HCT116 (cell line): ENCODE measurements around the gene RARB.

Experiments used
- REST ChIP-seq: IDR thresholded peaks from 2 replicates; pipeline ENCODE4 v1.6.1; 2012; ENCODE audit warnings: low read depth
- TF ChIP-seq, protein P1 (sequence below), 3 experiments: fragments of 200-600 bp in 1 of 3; sonication (generic) in 1 of 3; IDR thresholded peaks in 2 of 3; conservative IDR thresholded peaks in 1 of 3; 2 replicates each; pipeline ENCODE4 v1.5.1; 2012 to 2017; ENCODE audit warnings: low read depth in 2 of 3, low read length in 2 of 3, antibody characterized with exemption in 1 of 3, borderline replicate concordance in 1 of 3, control low read depth in 1 of 3, mild to moderate bottlenecking in 1 of 3, mixed read lengths in 1 of 3, mixed run types in 1 of 3, moderate library complexity in 1 of 3; ENCODE audit not compliant: insufficient read depth in 1 of 3

- TF ChIP-seq, protein P1, sequence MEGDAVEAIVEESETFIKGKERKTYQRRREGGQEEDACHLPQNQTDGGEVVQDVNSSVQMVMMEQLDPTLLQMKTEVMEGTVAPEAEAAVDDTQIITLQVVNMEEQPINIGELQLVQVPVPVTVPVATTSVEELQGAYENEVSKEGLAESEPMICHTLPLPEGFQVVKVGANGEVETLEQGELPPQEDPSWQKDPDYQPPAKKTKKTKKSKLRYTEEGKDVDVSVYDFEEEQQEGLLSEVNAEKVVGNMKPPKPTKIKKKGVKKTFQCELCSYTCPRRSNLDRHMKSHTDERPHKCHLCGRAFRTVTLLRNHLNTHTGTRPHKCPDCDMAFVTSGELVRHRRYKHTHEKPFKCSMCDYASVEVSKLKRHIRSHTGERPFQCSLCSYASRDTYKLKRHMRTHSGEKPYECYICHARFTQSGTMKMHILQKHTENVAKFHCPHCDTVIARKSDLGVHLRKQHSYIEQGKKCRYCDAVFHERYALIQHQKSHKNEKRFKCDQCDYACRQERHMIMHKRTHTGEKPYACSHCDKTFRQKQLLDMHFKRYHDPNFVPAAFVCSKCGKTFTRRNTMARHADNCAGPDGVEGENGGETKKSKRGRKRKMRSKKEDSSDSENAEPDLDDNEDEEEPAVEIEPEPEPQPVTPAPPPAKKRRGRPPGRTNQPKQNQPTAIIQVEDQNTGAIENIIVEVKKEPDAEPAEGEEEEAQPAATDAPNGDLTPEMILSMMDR (IDR thresholded peaks at IDR 0.05 in 2 of 3, conservative IDR thresholded peaks at IDR 0.05 in 1 of 3; ENCODE audit: borderline replicate concordance in 1 of 3, insufficient read depth in 1 of 3, low read depth in 2 of 3, low read length in 2 of 3) = no peak
- no peak for TF ChIP-seq REST
Observed at GRCh38 chr3:25610779-25611178, 182.7 kb downstream of the RARB start.
